Stimulated activated CD4-positive, alpha-beta T cell treated with anti-CD3 and anti-CD28 coated beads, Interleukin-12 subunit alpha, Interleukin-12 subunit beta, amount 100 ng/mL, for 48 hours (primary cell): ENCODE data around the gene PAFAH1B1.

Experiments used
- DNase-seq, 3 donors: peaks; one replicate each; pipeline ENCODE4 v3.0.0-alpha.2; 2020; ENCODE audit warnings: low read depth in 2 of 3, low spot score in 1 of 3

Gene PAFAH1B1

DNA sequence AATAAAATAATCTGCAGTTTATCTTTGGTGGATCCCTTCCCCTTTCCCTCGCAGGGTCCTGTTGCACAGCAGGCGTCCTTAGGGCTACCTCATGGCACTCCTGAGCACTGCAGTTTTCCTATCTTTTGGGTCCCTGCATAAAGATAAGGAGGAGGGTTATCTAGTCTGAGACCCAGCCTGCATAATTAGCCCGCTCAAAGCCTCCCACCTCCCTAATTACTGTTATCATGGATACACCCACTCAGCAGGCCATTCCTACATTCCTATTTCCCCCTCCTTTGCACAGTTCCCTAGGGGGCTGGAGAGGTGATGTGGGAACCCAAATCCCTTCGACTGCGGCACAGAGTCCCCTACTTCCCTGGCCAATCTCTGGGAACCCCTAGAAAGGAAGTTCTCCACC is 123.2 kb downstream of the PAFAH1B1 start:
- DNase-seq = no peak

GRCh38 chr17:2718150-2718938 is 124.9 kb downstream of the PAFAH1B1 start:
- no peak for DNase-seq

- DNase-seq = no peak
Measured at GRCh38 chr17:2719861-2720260, 126.4 kb downstream of the PAFAH1B1 start.

DNA sequence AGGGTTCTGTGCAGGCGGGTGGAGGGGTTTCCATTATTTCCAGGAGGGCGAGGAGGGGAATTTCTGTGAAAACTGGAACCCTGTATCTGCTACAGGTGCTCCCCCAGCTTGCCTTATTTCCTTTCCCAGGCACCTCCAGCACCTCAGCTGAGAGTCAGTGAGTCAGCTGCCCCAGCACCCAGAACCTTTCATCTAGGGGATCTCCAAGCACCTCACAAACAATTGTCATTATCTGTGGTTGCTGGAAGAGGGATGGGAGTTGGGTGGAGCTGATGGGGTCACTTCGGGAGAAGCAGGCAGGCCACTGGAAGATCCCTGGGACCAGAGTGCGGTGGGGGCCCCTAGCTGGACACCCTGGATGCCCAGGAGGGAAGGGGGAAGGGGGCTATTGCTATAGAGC is 128.1 kb downstream of the PAFAH1B1 start:
- no peak for DNase-seq

GRCh38 chr17:2722611-2723010 is 129.2 kb downstream of the PAFAH1B1 start:
- no peak for DNase-seq

- no peak for DNase-seq
Measured at GRCh38 chr17:2723505-2723996, 130.1 kb downstream of the PAFAH1B1 start.

GRCh38 chr17:2723997-2724783 is 130.7 kb downstream of the PAFAH1B1 start:
- DNase-seq = no peak

GRCh38 chr17:2724784-2725164 is 131.3 kb downstream of the PAFAH1B1 start:
- DNase-seq = peak in 1 of 3 donors; percentile 29

DNA sequence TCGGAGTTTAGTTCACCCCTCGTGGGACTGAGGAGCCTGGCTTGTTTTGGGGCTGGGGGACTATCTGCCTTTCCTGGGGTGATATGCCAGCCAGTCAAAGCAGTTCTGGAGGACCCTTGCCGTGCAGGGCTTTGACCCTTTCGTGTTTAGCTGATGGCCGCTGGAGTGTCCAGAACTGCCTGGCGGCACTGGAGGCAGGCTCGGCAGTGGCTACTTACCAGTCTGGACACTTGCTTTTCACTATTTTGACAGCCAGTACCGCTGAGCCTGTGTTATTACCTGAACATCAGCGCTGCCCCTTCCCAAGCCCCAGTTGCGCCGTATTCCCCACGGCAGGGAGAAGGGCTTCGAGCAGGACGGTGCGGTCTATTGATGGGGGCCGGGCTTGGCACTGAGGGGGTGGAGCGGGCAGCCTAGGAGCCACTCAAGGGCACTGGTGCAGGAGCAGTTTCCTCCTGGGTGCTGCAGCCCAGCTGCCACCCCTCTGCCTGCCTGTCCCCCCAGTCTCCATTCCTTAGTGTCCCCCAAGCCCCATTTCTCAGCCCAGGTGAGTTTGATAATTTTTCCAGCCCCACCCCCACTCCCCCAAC is 137.4 kb downstream of the PAFAH1B1 start:
- DNase-seq = no peak

- no peak for DNase-seq
Measured at GRCh38 chr17:2731807-2732206, 138.4 kb downstream of the PAFAH1B1 start.

- DNase-seq = no peak
Measured at GRCh38 chr17:2734939-2735338, 141.5 kb downstream of the PAFAH1B1 start.
